Activated naive CD4-positive, alpha-beta T cell treated with anti-CD3 and anti-CD28 coated beads, Interleukin-2, amount 50 U/mL, for 16 hours (primary cell): Measurements from ENCODE around the gene HIP1.
"Not testable (repeated sequence)": the region's sequence is repeated elsewhere in the genome, so short reads cannot be mapped to it uniquely, and the experiment has no call there.

ENCODE experiments used
- DNase-seq: peaks from one replicate; pipeline ENCODE4 v3.0.0-alpha.2; 2020

Gene HIP1

GRCh38 chr7:75608451-75609122 is 130.2 kb downstream of the HIP1 start:
- DNase-seq = no peak

GRCh38 chr7:75604408-75604807 is 134.3 kb downstream of the HIP1 start:
- no peak for DNase-seq

GRCh38 chr7:75602831-75603230 is 135.9 kb downstream of the HIP1 start:
- DNase-seq = not testable (repeated sequence)

GRCh38 chr7:75601539-75601938 is 137.2 kb downstream of the HIP1 start:
- no peak for DNase-seq

GRCh38 chr7:75600748-75601147 is 138.0 kb downstream of the HIP1 start:
- DNase-seq = not testable (repeated sequence)

GRCh38 chr7:75599244-75599781 is 139.4 kb downstream of the HIP1 start:
- DNase-seq = no peak

- DNase-seq = no peak
Measured at GRCh38 chr7:75596727-75597614, 141.8 kb downstream of the HIP1 start.

GRCh38 chr7:75595766-75596165 is 143.0 kb downstream of the HIP1 start:
- DNase-seq = no peak

GRCh38 chr7:75593500-75594184 is 145.1 kb downstream of the HIP1 start:
- not testable (repeated sequence) for DNase-seq

GRCh38 chr7:75591467-75592255 is 147.1 kb downstream of the HIP1 start:
- DNase-seq = no peak

- DNase-seq = no peak
Measured at GRCh38 chr7:75590373-75591005, 148.3 kb downstream of the HIP1 start.

- no peak for DNase-seq
Measured at GRCh38 chr7:75584354-75584753, 154.4 kb downstream of the HIP1 start.

- no peak for DNase-seq
Measured at GRCh38 chr7:75583255-75583654, 155.5 kb downstream of the HIP1 start.

- DNase-seq = no peak
Measured at GRCh38 chr7:75579899-75580298, 158.8 kb downstream of the HIP1 start.

GRCh38 chr7:75578081-75578480 is 160.7 kb downstream of the HIP1 start:
- DNase-seq = no peak

- no peak for DNase-seq
Measured at GRCh38 chr7:75575488-75576121, 163.1 kb downstream of the HIP1 start.

GRCh38 chr7:75573477-75574019 is 165.2 kb downstream of the HIP1 start:
- DNase-seq = no peak

- no peak for DNase-seq
Measured at GRCh38 chr7:75572814-75573213, 165.9 kb downstream of the HIP1 start.

- DNase-seq = no peak
Measured at GRCh38 chr7:75572396-75572795, 166.3 kb downstream of the HIP1 start.

- no peak for DNase-seq
Measured at GRCh38 chr7:75571209-75571608, 167.5 kb downstream of the HIP1 start.

- not testable (repeated sequence) for DNase-seq
Measured at GRCh38 chr7:75569629-75570282, 169.0 kb downstream of the HIP1 start.
